OCI-LY1 (cell line): ENCODE measurements around the gene SPIRE2.
A peak's percentile ranks its signal among the peaks of the same experiment; 100 is the strongest.

Source experiments
- H2AFZ ChIP-seq: fragments of 200-600 bp; sonication (generic), shearing (Covaris generic); 2 replicates; pipeline ENCODE4 v1.6.0; 2014; ENCODE audit warnings: antibody characterized with exemption, mild to moderate bottlenecking, low read length
- H3F3A ChIP-seq: fragments of 200-600 bp; sonication (generic), shearing (Covaris generic); 2 replicates; pipeline ENCODE4 v1.6.0; 2014; ENCODE audit warnings: mild to moderate bottlenecking, antibody characterized with exemption, low read length, moderate library complexity; ENCODE audit not compliant: insufficient read depth
- H3K27ac ChIP-seq: fragments of 200-600 bp; sonication (generic); 2 replicates; pipeline ENCODE4 v1.5.1; 2014; ENCODE audit warnings: low read length, mixed run types, mild to moderate bottlenecking, low read depth; ENCODE audit not compliant: poor library complexity, severe bottlenecking
- H3K27me3 ChIP-seq: fragments of 200-600 bp; sonication (generic); 2 replicates; pipeline ENCODE4 v1.6.0; 2014; ENCODE audit warnings: antibody characterized with exemption, mild to moderate bottlenecking, low read length, moderate library complexity; ENCODE audit not compliant: insufficient read depth
- H3K36me3 ChIP-seq: fragments of 200-600 bp; sonication (generic); 2 replicates; pipeline ENCODE4 v1.6.1; 2014; ENCODE audit warnings: mild to moderate bottlenecking, antibody characterized with exemption, low read length, moderate library complexity, mixed read lengths; ENCODE audit not compliant: insufficient read depth
- H3K4me1 ChIP-seq: fragments of 200-600 bp; sonication (generic); 2 replicates; pipeline ENCODE4 v1.5.1; 2014; ENCODE audit warnings: mild to moderate bottlenecking, low read length, moderate library complexity; ENCODE audit not compliant: insufficient read depth, severe bottlenecking
- H3K4me2 ChIP-seq: fragments of 200-600 bp; sonication (generic), shearing (Covaris generic); 2 replicates; pipeline ENCODE4 v1.6.1; 2014; ENCODE audit warnings: low read length
- H3K4me3 ChIP-seq: fragments of 200-600 bp; sonication (generic); 2 replicates; pipeline ENCODE4 v1.5.1; 2014; ENCODE audit warnings: low read length, low read depth, mild to moderate bottlenecking, mixed read lengths; ENCODE audit not compliant: poor library complexity, severe bottlenecking
- H3K79me2 ChIP-seq: fragments of 200-600 bp; shearing (Covaris generic); 2 replicates; pipeline ENCODE4 v1.6.1; 2016; ENCODE audit warnings: mixed run types, low read length, mixed read lengths; ENCODE audit not compliant: insufficient read depth
- H3K9ac ChIP-seq: fragments of 200-600 bp; sonication (generic), shearing (Covaris generic); 2 replicates; pipeline ENCODE4 v1.6.1; 2014; ENCODE audit warnings: mild to moderate bottlenecking, low read length, mixed read lengths
- H3K9me2 ChIP-seq: fragments of 200-600 bp; sonication (generic), shearing (Covaris generic); 2 replicates; pipeline ENCODE4 v1.6.1; 2014; ENCODE audit warnings: low read depth, mild to moderate bottlenecking, low read length, mixed read lengths
- H3K9me3 ChIP-seq: fragments of 200-600 bp; shearing (Covaris generic); 2 replicates; pipeline ENCODE4 v1.6.1; 2014; ENCODE audit warnings: low read length, mixed read lengths
- H4K20me1 ChIP-seq: fragments of 200-600 bp; sonication (generic), shearing (Covaris generic); 2 replicates; pipeline ENCODE4 v1.6.0; 2016; ENCODE audit warnings: mild to moderate bottlenecking, low read length; ENCODE audit not compliant: insufficient read depth
- CTCF ChIP-seq: fragments of 200-600 bp; sonication (generic), shearing (Covaris generic); IDR thresholded peaks from 2 replicates; pipeline ENCODE4 v1.5.1; 2017; ENCODE audit warnings: mild to moderate bottlenecking, antibody characterized with exemption, low read length, moderate library complexity, mixed read lengths
- EZH2 ChIP-seq: fragments of 200-600 bp; sonication (generic), shearing (Covaris generic); IDR thresholded peaks from 2 replicates; pipeline ENCODE4 v1.8.0; 2017; ENCODE audit warnings: borderline replicate concordance, mixed run types, mild to moderate bottlenecking, antibody characterized with exemption, low read length, moderate library complexity, mixed read lengths

Gene SPIRE2

GRCh38 chr16:89843409-89844350, 15.4 kb downstream of the SPIRE2 start:
- Histone ChIP-seq H3K27me3 (no peaks in the 10 kb centered on the region), H3K4me1 (peaks cover 38% of the 10 kb centered on the region), H3K9me2 (no peaks in the 10 kb centered on the region), H3K4me3 (no peak overlapping the region), H3K79me2 (no peaks in the 10 kb centered on the region), H4K20me1 (no peaks in the 10 kb centered on the region), H3K9me3 (no peaks in the 10 kb centered on the region), H3K36me3 (no peaks in the 10 kb centered on the region), H3K4me2 (no peak overlapping the region), H3K9ac (no peak overlapping the region), H3K27ac (no peak overlapping the region), H3F3A (no peaks in the 10 kb centered on the region), H2AFZ (no peak overlapping the region)
- TF ChIP-seq EZH2: no peak
- no peak for TF ChIP-seq CTCF

DNA sequence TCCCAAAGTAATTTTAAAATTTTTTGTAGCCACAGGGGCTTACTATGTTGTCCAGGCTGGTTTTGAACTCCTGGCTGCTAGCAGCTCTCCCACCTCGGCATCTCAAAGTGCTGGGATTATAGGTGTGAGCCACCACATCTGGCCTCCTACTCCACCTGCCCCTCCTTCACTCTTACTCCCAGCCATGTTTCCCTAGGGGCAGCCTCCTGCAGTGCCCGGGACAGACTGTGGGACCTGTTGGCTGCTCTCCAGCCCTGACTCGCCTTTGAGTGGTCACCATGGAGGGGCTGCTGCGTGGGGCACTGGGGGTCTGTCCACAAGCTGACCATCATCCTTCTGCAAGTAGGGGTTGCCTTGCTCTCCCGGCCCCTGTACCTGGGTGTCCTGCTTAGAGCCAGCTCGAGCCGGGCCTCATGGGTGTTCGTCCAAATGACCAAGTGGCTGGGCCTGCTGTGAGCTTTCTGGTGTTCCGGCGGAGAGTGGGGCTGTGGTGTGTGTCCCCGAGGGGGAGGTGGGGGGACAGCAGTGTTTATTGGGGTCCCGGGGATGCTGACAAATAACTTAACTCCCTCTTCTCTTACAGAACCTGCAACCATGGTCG, 16.6 kb downstream of the SPIRE2 start:
- Histone ChIP-seq H3K79me2 (no peaks in the 10 kb centered on the region), H3K4me1 (peaks cover 28% of the 10 kb centered on the region), H4K20me1 (no peaks in the 10 kb centered on the region), H3K9me2 (no peaks in the 10 kb centered on the region), H3K27me3 (no peaks in the 10 kb centered on the region), H3K27ac (peak overlapping the region; percentile 8), H3K4me2 (peak overlapping the region; percentile 38), H3K36me3 (no peaks in the 10 kb centered on the region), H3K9me3 (no peaks in the 10 kb centered on the region), H3K9ac (no peak overlapping the region), H2AFZ (no peak overlapping the region), H3F3A (no peaks in the 10 kb centered on the region), H3K4me3 (no peak overlapping the region)
- no peak for TF ChIP-seq EZH2
- no peak for TF ChIP-seq CTCF

GRCh38 chr16:89845417-89845816, 17.1 kb downstream of the SPIRE2 start:
- peaks cover 27% of the 10 kb centered on the region for H3K4me1 ChIP-seq
- peak overlapping the region; percentile 8 for H3K27ac ChIP-seq
- no peaks in the 10 kb centered on the region for H3K9me2 ChIP-seq
- no peaks in the 10 kb centered on the region for H3K27me3 ChIP-seq
- H3K9ac ChIP-seq: no peak overlapping the region
- H3F3A ChIP-seq: no peaks in the 10 kb centered on the region
- no peak overlapping the region for H2AFZ ChIP-seq
- H3K36me3 ChIP-seq: no peaks in the 10 kb centered on the region
- no peaks in the 10 kb centered on the region for H3K79me2 ChIP-seq
- no peaks in the 10 kb centered on the region for H4K20me1 ChIP-seq
- H3K4me2 ChIP-seq: peak overlapping the region; percentile 38
- TF ChIP-seq CTCF (peak; percentile 23; the same call in 1 of the 2 replicates), EZH2 (no peak)
- no peak overlapping the region for H3K4me3 ChIP-seq
- H3K9me3 ChIP-seq: no peaks in the 10 kb centered on the region
